Measurements from ENCODE around the gene ADPRH. TPM values are rescaled to one million over a fixed set of nuclear protein-coding genes. Genes with fewer than 3 reads are reported as not detected.

ADPRH gene
- polyA plus RNA-seq, 2 of the 4 experiments (the other 2 are of a cell fraction): 3.7 to 3.8 TPM

DNA sequence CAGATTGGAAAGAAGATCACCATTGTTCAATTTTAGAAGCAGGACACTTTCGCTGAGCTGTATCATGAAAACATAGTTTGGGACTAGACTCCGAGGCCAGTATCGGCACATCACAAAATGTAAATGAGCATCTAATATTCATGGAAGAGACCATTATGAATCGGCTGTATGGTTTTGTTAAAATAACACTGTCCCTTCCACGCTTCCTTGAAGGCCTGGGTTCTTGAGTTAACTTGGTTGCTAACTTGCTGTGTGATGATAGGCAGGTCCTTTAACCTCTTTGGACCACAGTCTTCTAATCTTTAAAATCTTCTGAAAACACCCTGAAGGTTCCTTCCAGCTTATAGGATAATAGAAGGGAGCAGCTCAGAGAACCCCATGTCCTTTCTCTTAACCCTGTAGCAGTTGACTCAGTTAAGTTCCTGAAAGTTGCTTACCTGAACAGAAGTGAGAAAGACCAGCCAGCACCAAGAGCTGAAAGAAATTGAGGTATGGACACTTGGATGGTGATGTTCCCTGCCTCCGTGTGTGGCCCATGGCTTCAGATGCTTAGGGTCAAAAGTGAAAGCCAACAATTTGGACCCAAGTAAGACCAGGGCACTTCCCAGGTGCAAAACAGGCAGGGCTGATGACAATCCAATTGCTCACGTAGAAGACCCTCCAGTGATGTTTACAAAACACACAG lies 22.0 kb upstream of the ADPRH start:
- TF ChIP-seq, protein P1, sequence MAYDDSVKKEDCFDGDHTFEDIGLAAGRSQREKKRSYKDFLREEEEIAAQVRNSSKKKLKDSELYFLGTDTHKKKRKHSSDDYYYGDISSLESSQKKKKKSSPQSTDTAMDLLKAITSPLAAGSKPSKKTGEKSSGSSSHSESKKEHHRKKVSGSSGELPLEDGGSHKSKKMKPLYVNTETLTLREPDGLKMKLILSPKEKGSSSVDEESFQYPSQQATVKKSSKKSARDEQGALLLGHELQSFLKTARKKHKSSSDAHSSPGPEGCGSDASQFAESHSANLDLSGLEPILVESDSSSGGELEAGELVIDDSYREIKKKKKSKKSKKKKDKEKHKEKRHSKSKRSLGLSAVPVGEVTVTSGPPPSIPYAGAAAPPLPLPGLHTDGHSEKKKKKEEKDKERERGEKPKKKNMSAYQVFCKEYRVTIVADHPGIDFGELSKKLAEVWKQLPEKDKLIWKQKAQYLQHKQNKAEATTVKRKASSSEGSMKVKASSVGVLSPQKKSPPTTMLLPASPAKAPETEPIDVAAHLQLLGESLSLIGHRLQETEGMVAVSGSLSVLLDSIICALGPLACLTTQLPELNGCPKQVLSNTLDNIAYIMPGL (CRISPR knock-in tag; IDR thresholded peaks at IDR 0.05; ENCODE audit: borderline replicate concordance): no peak
- TF ChIP-seq EHF (CRISPR knock-in tag; IDR thresholded peaks at IDR 0.05) (no peak), TFCP2L1 (CRISPR knock-in tag; IDR thresholded peaks at IDR 0.05) (no peak), RCOR1 (IDR thresholded peaks at IDR 0.05; ENCODE audit: low read depth, low read length) (no peak), KDM5A (IDR thresholded peaks at IDR 0.05) (no peak), NFE2L2 (conservative IDR thresholded peaks at IDR 0.05; ENCODE audit: low read length) (no peak), CBX8 (IDR thresholded peaks at IDR 0.05) (no peak), SMC3 (IDR thresholded peaks at IDR 0.05) (no peak), POLR2AphosphoS2 (conservative IDR thresholded peaks at IDR 0.05; ENCODE audit: low read length) (no peak), SREBF2 (IDR thresholded peaks at IDR 0.05) (no peak), HOXB13 (CRISPR knock-in tag; IDR thresholded peaks at IDR 0.05; ENCODE audit: low read depth) (no peak)
- TF ChIP-seq, protein P2, sequence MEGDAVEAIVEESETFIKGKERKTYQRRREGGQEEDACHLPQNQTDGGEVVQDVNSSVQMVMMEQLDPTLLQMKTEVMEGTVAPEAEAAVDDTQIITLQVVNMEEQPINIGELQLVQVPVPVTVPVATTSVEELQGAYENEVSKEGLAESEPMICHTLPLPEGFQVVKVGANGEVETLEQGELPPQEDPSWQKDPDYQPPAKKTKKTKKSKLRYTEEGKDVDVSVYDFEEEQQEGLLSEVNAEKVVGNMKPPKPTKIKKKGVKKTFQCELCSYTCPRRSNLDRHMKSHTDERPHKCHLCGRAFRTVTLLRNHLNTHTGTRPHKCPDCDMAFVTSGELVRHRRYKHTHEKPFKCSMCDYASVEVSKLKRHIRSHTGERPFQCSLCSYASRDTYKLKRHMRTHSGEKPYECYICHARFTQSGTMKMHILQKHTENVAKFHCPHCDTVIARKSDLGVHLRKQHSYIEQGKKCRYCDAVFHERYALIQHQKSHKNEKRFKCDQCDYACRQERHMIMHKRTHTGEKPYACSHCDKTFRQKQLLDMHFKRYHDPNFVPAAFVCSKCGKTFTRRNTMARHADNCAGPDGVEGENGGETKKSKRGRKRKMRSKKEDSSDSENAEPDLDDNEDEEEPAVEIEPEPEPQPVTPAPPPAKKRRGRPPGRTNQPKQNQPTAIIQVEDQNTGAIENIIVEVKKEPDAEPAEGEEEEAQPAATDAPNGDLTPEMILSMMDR (IDR thresholded peaks at IDR 0.05): no peak
- TF ChIP-seq, protein P3, sequence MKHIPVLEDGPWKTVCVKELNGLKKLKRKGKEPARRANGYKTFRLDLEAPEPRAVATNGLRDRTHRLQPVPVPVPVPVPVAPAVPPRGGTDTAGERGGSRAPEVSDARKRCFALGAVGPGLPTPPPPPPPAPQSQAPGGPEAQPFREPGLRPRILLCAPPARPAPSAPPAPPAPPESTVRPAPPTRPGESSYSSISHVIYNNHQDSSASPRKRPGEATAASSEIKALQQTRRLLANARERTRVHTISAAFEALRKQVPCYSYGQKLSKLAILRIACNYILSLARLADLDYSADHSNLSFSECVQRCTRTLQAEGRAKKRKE (CRISPR knock-in tag; IDR thresholded peaks at IDR 0.05; ENCODE audit: low read depth): no peak
- H3K4me2 ChIP-seq: no peak overlapping the region
- 0 out of 3 replicates have a peak, but pooled peaks cover 3% of the 10 kb centered on the region for H3K4me1 ChIP-seq
- ChIA-PET CTCF (interaction anchor here (0.5 to 2.8 kb wide), 4 partner anchors 18 to 674 kb away, joined by 3 to 15 read pairs (median 4); no protein-coding TSS in a partner anchor), POLR2A (no interaction called here)
- DNase-seq (ENCODE audit: low read depth in 1 of 2, low spot score in 1 of 2) (no peak), FAIRE-seq (no peak), ATAC-seq (no peak)
- no peak overlapping the region for H3K4me3 ChIP-seq
- WGBS (ENCODE audit: missing lambda C conversion rate): 72% methylated on average over 7 of the region's 7 CpGs
- H3K27ac ChIP-seq: no peak overlapping the region
- H3K9me3 ChIP-seq: no peaks in the 10 kb centered on the region

DNA sequence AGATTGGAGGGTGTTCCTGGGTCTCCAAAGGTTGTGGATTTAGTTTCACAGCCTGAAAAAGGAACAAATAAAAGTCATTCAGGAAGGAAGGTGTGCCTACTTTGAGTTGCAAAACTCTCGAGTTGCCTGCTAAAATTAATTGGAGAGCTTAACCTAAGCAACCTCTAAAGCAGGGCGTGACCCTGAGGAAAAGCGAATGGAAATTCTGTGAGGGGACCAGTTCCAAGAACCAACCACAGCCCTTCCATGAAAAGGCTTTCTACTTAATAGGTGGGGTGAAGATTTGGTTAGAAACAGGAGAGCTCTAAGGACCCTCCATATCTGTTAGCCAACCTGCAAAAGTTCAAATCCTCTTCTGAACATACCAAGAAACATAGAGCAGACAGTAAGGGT lies 21.4 kb upstream of the ADPRH start:
- DNase-seq (ENCODE audit: low read depth in 1 of 2, low spot score in 1 of 2): no peak
- ChIA-PET POLR2A (no interaction called here), CTCF (interaction anchor here (0.5 to 2.8 kb wide), 4 partner anchors 18 to 674 kb away, joined by 3 to 15 read pairs (median 4); no protein-coding TSS in a partner anchor)
- TF ChIP-seq, protein P4, sequence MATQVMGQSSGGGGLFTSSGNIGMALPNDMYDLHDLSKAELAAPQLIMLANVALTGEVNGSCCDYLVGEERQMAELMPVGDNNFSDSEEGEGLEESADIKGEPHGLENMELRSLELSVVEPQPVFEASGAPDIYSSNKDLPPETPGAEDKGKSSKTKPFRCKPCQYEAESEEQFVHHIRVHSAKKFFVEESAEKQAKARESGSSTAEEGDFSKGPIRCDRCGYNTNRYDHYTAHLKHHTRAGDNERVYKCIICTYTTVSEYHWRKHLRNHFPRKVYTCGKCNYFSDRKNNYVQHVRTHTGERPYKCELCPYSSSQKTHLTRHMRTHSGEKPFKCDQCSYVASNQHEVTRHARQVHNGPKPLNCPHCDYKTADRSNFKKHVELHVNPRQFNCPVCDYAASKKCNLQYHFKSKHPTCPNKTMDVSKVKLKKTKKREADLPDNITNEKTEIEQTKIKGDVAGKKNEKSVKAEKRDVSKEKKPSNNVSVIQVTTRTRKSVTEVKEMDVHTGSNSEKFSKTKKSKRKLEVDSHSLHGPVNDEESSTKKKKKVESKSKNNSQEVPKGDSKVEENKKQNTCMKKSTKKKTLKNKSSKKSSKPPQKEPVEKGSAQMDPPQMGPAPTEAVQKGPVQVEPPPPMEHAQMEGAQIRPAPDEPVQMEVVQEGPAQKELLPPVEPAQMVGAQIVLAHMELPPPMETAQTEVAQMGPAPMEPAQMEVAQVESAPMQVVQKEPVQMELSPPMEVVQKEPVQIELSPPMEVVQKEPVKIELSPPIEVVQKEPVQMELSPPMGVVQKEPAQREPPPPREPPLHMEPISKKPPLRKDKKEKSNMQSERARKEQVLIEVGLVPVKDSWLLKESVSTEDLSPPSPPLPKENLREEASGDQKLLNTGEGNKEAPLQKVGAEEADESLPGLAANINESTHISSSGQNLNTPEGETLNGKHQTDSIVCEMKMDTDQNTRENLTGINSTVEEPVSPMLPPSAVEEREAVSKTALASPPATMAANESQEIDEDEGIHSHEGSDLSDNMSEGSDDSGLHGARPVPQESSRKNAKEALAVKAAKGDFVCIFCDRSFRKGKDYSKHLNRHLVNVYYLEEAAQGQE (IDR thresholded peaks at IDR 0.05): no peak
- no peak for TF ChIP-seq NFE2L2 (conservative IDR thresholded peaks at IDR 0.05; ENCODE audit: low read length)
- TF ChIP-seq POLR2AphosphoS2 (conservative IDR thresholded peaks at IDR 0.05; ENCODE audit: low read length): no peak
- TF ChIP-seq FOSB (CRISPR knock-in tag; IDR thresholded peaks at IDR 0.05): no peak
- TF ChIP-seq HOXA7 (CRISPR knock-in tag; IDR thresholded peaks at IDR 0.05): no peak
- TF ChIP-seq CHD4 (IDR thresholded peaks at IDR 0.05; ENCODE audit: borderline replicate concordance): no peak
- no peak for TF ChIP-seq NPAS2 (CRISPR knock-in tag; IDR thresholded peaks at IDR 0.05; ENCODE audit: borderline replicate concordance)
- no peak for TF ChIP-seq MAZ (IDR thresholded peaks at IDR 0.05; ENCODE audit: borderline replicate concordance, low read depth, low read length)
- no peak for TF ChIP-seq RAD21 (conservative IDR thresholded peaks at IDR 0.05 in 1 of 2, IDR thresholded peaks at IDR 0.05 in 1 of 2)
- no peak for TF ChIP-seq SMC3 (IDR thresholded peaks at IDR 0.05)
- TF ChIP-seq HEYL (CRISPR knock-in tag; IDR thresholded peaks at IDR 0.05): no peak
- TF ChIP-seq SREBF2 (IDR thresholded peaks at IDR 0.05): no peak
- TF ChIP-seq RNF2 (IDR thresholded peaks at IDR 0.05; ENCODE audit: borderline replicate concordance, low read depth): no peak
- TF ChIP-seq ZFP36 (IDR thresholded peaks at IDR 0.05; ENCODE audit: borderline replicate concordance, partially characterized antibody): no peak
- TF ChIP-seq CHD2 (IDR thresholded peaks at IDR 0.05; ENCODE audit: low read length, partially characterized antibody): no peak
- TF ChIP-seq EHMT2 (IDR thresholded peaks at IDR 0.05; ENCODE audit: low read depth): no peak
- no peak for TF ChIP-seq NR3C1 (IDR thresholded peaks at IDR 0.05)
- TF ChIP-seq, protein P5, sequence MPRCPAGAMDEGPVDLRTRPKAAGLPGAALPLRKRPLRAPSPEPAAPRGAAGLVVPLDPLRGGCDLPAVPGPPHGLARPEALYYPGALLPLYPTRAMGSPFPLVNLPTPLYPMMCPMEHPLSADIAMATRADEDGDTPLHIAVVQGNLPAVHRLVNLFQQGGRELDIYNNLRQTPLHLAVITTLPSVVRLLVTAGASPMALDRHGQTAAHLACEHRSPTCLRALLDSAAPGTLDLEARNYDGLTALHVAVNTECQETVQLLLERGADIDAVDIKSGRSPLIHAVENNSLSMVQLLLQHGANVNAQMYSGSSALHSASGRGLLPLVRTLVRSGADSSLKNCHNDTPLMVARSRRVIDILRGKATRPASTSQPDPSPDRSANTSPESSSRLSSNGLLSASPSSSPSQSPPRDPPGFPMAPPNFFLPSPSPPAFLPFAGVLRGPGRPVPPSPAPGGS (IDR thresholded peaks at IDR 0.05): no peak

More for the DNA sequence above, 21.4 kb upstream of the ADPRH start:
- ATAC-seq (no peak), FAIRE-seq (no peak)
- H3K4me3 ChIP-seq: no peak overlapping the region
- no peak overlapping the region for H3K4me2 ChIP-seq
- H3K4me1 ChIP-seq: 0 out of 3 replicates have a peak, but pooled peaks cover 3% of the 10 kb centered on the region
- H3K9me3 ChIP-seq: no peaks in the 10 kb centered on the region
- no peak overlapping the region for H3K27ac ChIP-seq
- 63% methylated on average over 3 of the region's 3 CpGs for WGBS (ENCODE audit: missing lambda C conversion rate)

All from A549 (cell line).